GM06990 (cell line): ENCODE results near the gene PHF21A.

ENCODE experiments used
- DNase-seq: peaks from one replicate; pipeline ENCODE4 v3.0.0-alpha.2; 2011; ENCODE audit not compliant: insufficient read length; ENCODE audit errors: extremely low read depth
- H3K27me3 ChIP-seq: replicated peaks from 2 replicates; pipeline ENCODE4 v1.6.0; 2011; ENCODE audit warnings: low read length; ENCODE audit not compliant: control insufficient read depth, insufficient read depth
- H3K36me3 ChIP-seq: 2 replicates; pipeline ENCODE4 v1.5.1; 2011; ENCODE audit warnings: low read length; ENCODE audit not compliant: control insufficient read depth, insufficient read depth
- H3K4me3 ChIP-seq: replicated peaks from 2 replicates; pipeline ENCODE4 v1.5.1; 2011; ENCODE audit warnings: low read depth, mild to moderate bottlenecking, control low read depth, low read length
- TF ChIP-seq, protein P1 (sequence below): IDR thresholded peaks from 2 replicates; pipeline ENCODE4 v1.5.1; 2011; ENCODE audit warnings: low read length, control low read depth, mild to moderate bottlenecking, inconsistent platforms; ENCODE audit not compliant: insufficient read depth, poor library complexity, severe bottlenecking

Gene PHF21A

DNA sequence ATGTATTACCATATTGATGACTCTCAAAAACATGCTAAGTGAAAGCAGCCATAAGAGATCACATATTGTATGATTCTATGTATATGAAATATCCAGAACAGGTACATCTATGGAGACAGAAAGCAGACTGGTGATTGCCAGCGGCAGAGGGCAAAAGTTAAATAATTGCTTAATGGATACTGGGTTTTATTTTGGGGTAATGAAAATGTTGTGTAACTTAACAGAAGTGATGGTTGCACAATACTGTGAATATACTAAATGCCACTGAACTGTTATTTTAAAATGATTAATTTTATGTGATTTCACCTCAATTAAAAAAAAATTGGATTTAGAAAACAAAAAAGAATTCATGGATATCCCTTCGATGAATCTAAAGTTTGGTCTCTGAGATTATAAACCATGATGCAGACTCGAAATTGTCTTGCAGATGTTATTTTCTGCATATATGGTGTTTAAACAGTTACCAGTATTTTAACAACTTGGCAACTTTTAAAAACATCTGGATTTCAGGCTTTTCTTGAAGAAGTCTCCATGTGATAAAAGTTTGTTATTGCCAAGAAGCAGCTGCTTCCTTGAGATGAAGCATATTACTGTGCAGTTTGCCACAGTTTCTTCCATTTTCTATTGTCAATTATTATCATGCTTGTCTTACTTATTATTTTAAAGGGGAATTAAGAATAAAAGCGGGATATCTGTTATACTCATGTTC, 160.7 kb downstream of the PHF21A start:
- Histone ChIP-seq H3K27me3 (no peaks in the 10 kb centered on the region), H3K4me3 (no peak overlapping the region), H3K36me3 (peaks cover 4% of the 10 kb centered on the region; the same call in 1 of the 2 replicates)
- TF ChIP-seq, protein P1, sequence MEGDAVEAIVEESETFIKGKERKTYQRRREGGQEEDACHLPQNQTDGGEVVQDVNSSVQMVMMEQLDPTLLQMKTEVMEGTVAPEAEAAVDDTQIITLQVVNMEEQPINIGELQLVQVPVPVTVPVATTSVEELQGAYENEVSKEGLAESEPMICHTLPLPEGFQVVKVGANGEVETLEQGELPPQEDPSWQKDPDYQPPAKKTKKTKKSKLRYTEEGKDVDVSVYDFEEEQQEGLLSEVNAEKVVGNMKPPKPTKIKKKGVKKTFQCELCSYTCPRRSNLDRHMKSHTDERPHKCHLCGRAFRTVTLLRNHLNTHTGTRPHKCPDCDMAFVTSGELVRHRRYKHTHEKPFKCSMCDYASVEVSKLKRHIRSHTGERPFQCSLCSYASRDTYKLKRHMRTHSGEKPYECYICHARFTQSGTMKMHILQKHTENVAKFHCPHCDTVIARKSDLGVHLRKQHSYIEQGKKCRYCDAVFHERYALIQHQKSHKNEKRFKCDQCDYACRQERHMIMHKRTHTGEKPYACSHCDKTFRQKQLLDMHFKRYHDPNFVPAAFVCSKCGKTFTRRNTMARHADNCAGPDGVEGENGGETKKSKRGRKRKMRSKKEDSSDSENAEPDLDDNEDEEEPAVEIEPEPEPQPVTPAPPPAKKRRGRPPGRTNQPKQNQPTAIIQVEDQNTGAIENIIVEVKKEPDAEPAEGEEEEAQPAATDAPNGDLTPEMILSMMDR = no peak
- no peak for DNase-seq

DNA sequence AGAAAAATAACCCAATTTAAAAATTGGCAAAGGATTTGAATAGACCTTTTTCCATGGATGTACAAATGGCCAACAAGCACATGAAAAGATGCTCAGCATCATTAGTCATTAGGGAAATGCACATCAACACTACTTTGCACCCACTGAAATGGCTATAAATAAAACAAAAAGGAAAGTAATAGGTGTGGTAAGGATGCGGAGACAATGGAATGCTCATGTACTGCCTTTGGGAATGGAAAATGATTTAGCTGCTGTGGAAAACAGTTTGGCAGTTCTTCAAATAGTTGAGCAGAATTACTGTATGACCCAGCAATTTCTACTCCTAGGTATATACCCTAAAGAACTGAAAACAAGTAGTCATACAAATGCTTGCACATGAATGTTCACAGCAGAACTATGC, 161.4 kb downstream of the PHF21A start:
- Histone ChIP-seq H3K4me3 (no peak overlapping the region), H3K36me3 (no peaks in the 10 kb centered on the region), H3K27me3 (no peaks in the 10 kb centered on the region)
- TF ChIP-seq, protein P1 = no peak
- no peak for DNase-seq

DNA sequence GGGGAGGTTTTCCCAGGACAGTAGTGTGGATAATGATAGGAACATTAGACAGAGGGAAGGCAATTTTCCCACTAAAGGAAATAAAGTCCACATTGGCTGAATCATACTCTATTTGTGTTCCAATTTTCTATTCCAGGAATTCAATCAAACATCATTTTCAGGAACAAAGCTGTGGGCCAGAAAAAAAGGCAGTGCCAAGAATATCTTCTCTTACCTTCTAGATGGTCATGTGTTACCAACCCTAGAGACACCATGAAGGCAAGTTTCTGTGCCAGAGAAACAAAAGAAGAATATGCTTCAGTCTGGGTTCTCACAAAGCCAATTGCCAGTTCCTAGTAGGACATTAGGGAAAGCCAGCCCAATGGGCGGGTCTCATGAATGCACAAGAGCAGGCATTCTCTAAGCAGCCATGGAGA, 171.3 kb downstream of the PHF21A start:
- Histone ChIP-seq H3K36me3 (peaks cover 3% of the 10 kb centered on the region), H3K27me3 (no peaks in the 10 kb centered on the region), H3K4me3 (no peak overlapping the region)
- TF ChIP-seq, protein P1 = no peak
- no peak for DNase-seq

DNA sequence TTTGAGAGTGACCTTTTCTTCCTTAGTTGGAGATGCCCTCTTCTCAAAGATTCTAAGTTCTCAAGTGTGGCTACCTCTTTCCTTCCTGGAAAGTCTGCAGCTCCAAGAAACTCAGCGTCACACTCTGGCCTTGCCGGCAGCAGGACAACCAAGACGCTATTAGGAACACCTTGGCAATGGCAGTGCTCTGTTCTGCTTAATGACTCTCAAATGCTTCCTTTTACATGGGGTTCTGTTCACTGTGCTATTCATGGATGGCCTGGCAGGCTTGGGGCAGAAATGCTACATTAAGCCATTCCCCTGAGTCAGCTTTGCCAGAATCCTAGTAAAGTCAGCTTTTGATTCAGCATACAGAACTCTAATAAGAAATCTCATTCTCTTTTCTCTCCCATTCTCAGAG, 172.9 kb downstream of the PHF21A start:
- H3K36me3 ChIP-seq = peaks cover 3% of the 10 kb centered on the region
- no peak overlapping the region for H3K4me3 ChIP-seq

DNA sequence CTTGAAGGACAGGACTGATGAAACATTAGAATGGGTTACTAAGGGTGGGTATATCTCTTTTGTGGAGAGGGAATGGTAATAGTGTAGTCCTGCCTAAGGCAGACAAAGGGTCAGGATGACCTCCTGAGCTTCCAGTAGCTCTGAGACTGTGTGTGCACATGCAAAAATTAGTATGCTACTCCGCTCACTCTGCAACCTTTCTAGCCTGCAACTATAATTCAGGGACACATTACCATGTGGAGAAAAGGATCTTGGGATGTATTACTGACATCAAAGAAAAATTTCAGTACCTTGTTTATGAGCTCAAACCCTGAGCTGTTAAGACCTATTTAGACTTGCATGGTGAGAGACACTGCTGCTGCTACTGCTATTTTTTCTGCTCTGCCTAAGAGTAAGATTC, 173.4 kb downstream of the PHF21A start:
- no peak for DNase-seq
- TF ChIP-seq, protein P1 = no peak
- H3K27me3 ChIP-seq = no peaks in the 10 kb centered on the region
- peaks cover 3% of the 10 kb centered on the region for H3K36me3 ChIP-seq
- no peak overlapping the region for H3K4me3 ChIP-seq

More for the DNA sequence above, 172.9 kb downstream of the PHF21A start:
- H3K27me3 ChIP-seq = no peaks in the 10 kb centered on the region
- DNase-seq = no peak
- TF ChIP-seq, protein P1 = no peak
